Measurements from ENCODE around the gene CHAF1A. TPM values are rescaled to one million over a fixed set of nuclear protein-coding genes. Genes with fewer than 3 reads are reported as not detected.
A peak's percentile ranks its signal among the peaks of the same experiment; 100 is the strongest.

Gene CHAF1A
- polyA plus RNA-seq, 2 donors = 10.8 to 11.7 TPM

DNA sequence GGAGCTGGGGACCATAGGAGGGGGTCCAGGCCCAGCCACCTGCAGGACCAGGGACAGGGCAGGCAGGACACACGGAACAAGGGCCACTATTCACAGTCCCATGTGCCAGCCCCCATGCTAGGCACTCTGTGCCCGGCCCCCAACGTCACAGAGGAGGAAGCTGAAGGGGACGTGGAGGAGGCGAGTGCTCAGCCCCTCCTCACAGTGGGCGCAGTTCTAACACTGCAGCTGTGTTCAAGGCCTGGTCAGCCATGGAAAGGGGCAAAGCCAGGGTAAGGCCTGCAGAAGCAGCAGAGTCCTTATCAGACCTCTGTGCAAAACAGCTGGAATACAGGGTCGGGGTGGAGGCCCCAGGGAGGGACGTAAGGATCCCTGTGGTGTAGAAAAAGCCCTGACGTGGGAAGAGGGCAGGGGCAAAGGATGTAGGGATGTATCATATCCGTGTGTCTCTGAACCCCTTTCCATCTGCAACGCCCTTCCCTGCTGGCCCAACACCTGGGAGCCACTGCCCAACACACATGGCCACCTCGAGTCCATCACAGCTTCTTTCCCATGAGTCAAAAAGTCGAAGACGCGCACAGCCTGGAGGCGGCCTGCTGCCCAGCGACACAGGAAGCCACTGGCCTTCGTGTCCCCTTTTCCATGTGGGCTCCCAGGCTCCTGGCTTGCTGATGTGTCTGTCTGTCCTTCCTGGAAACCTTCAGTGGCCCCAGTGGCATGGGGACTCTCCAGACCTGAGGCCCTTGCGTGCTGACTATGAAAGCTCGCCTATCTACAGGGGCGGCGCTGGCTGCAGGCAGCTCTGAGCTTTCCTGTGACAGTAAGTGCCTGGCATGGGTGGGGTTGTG lies 30.1 kb upstream of the CHAF1A start:
- H3K4me1 ChIP-seq (ENCODE audit: control insufficient read depth in 2 of 2, insufficient read depth in 2 of 2, low read length in 1 of 2) = peaks cover 46 to 79% of the 10 kb centered on the region in 2 donors
- H3K27ac ChIP-seq (ENCODE audit: low read depth in 2 of 2, low read length in 1 of 2) = peak overlapping the region; percentile 95 to 97
- H3K27me3 ChIP-seq (ENCODE audit: control insufficient read depth in 1 of 2, insufficient read depth in 2 of 2, low read length in 2 of 2) = no peaks in the 10 kb centered on the region
- peaks cover 4 to 15% of the 10 kb centered on the region in 2 donors for H3K36me3 ChIP-seq (ENCODE audit: control insufficient read depth in 2 of 2, insufficient read depth in 2 of 2, low read length in 1 of 2)
- no peaks in the 10 kb centered on the region for H3K9me3 ChIP-seq (ENCODE audit: control insufficient read depth in 2 of 2, insufficient read depth in 1 of 2, low read depth in 1 of 2, low read length in 1 of 2)
- H3K4me3 ChIP-seq (ENCODE audit: low read depth in 1 of 2, low read length in 2 of 2) = no peak overlapping the region
- 83 to 89% methylated on average over 22 of the region's 22 CpGs for WGBS, 2 donors

DNA sequence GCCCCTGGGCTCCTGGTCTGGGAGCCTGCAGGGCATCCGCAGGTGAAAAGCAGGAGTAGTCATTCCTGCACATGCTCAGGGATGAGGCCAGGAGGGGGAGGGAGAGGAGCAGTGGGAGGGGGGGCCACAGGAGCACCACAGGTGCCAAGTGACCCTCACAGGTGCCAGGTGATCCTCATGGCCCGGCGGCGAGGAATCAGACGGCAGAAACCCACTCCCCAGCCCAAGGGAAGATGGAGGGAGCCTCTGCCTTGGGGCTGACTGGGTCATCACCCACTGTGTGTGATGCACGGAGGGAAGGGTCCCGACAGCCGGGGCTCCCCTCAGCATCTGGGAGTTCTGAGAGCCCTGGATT lies 29.4 kb upstream of the CHAF1A start:
- WGBS, 2 donors = 81 to 92% methylated on average over 8 of the region's 8 CpGs
- H3K27ac ChIP-seq (ENCODE audit: low read depth in 2 of 2, low read length in 1 of 2) = peak overlapping the region; percentile 95 to 97

DNA sequence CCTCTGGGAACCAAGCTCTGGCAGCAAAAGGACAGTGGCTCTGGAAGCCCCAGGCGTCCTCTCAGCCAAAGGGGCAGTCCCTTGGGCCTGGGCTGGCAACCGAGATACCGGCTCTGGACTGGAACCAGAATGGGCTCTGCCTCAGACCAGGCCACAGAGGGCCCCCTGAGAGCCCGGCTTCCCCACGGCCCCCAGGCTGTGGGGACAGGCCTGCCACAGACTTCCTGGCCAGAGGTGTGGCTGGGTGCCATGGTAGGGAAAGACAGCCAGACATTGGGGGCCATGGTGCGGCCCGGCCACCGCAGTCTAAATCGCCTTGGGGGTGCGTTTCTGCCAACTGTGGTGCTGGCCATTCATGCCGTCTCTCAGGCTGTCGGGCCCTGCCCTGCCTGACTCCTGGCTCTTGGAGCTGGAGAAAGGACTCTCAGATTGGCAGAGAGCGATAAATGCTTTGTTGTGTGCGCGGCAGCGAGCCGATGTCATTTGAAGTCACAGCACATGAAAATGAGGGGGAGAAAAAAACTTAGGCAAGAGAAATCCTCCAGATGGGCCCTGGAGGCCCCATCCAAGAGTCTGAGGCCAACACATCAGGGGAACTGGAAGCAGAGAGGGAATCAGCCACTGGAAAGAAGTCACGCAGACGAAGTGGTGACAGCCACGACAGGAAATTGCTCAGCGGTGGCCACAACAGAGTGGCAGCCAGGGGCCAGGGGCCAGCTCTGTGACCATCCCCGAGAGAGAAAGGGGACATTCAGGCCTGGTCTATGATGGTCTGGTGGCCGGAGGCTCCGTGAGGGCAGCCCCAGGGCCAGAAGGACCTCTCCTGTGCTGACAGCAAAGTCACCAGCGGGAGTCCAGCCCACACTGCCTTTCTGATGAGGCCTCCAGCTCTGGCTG lies 28.6 kb upstream of the CHAF1A start:
- Histone ChIP-seq H3K27me3 (ENCODE audit: control insufficient read depth in 1 of 2, insufficient read depth in 2 of 2, low read length in 2 of 2) (no peaks in the 10 kb centered on the region), H3K36me3 (ENCODE audit: control insufficient read depth in 2 of 2, insufficient read depth in 2 of 2, low read length in 1 of 2) (peaks cover 0 to 9% of the 10 kb centered on the region in 2 donors), H3K27ac (ENCODE audit: low read depth in 2 of 2, low read length in 1 of 2) (peak overlapping the region; percentile 95 to 97), H3K4me1 (ENCODE audit: control insufficient read depth in 2 of 2, insufficient read depth in 2 of 2, low read length in 1 of 2) (peaks cover 44 to 74% of the 10 kb centered on the region in 2 donors), H3K9me3 (ENCODE audit: control insufficient read depth in 2 of 2, insufficient read depth in 1 of 2, low read depth in 1 of 2, low read length in 1 of 2) (no peaks in the 10 kb centered on the region), H3K4me3 (ENCODE audit: low read depth in 1 of 2, low read length in 2 of 2) (peak overlapping the region in 1 of 2 donors; percentile 29)
- 59 to 64% methylated on average over 24 to 25 of the region's 25 CpGs for WGBS, 2 donors

More for the DNA sequence above, 29.4 kb upstream of the CHAF1A start:
- Histone ChIP-seq H3K27me3 (ENCODE audit: control insufficient read depth in 1 of 2, insufficient read depth in 2 of 2, low read length in 2 of 2) (no peaks in the 10 kb centered on the region), H3K36me3 (ENCODE audit: control insufficient read depth in 2 of 2, insufficient read depth in 2 of 2, low read length in 1 of 2) (peaks cover 0 to 11% of the 10 kb centered on the region in 2 donors), H3K4me3 (ENCODE audit: low read depth in 1 of 2, low read length in 2 of 2) (no peak overlapping the region), H3K4me1 (ENCODE audit: control insufficient read depth in 2 of 2, insufficient read depth in 2 of 2, low read length in 1 of 2) (peaks cover 47 to 79% of the 10 kb centered on the region in 2 donors), H3K9me3 (ENCODE audit: control insufficient read depth in 2 of 2, insufficient read depth in 1 of 2, low read depth in 1 of 2, low read length in 1 of 2) (no peaks in the 10 kb centered on the region)

DNA sequence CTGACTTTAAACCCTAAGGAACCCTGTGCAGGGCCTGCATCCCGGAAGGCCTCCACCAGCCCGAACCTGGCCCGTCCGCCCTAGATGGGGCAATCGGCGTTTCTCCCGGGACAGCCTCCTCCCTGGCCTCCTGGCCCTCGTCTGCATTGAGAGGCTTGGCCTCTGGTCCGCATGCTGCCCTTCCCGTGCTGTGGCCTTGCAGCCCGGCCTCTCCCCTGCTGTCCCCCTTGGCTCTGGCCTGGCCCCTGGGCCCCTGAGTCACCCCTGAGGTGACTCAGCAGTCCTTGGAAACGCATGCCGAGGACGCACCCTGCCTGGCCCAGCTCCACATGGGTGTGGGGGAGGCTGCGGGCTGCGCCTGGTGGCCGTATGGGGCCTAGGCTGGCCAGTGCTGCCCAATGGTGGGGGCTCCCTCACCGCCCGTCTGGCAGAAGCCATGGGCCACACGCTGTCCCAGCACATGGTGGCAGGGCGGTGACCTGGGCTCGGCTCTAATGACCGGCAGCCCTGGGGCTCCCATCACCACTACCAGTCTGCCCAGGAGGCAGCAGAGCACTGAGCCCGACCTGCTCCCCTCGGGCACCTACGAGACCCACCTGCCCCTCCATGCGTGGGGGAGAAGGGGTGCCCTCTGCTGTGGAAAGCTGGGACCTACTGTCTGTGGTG lies 27.8 kb upstream of the CHAF1A start:
- Histone ChIP-seq H3K27me3 (ENCODE audit: control insufficient read depth in 1 of 2, insufficient read depth in 2 of 2, low read length in 2 of 2) (no peaks in the 10 kb centered on the region), H3K36me3 (ENCODE audit: control insufficient read depth in 2 of 2, insufficient read depth in 2 of 2, low read length in 1 of 2) (peaks cover 0 to 11% of the 10 kb centered on the region in 2 donors), H3K9me3 (ENCODE audit: control insufficient read depth in 2 of 2, insufficient read depth in 1 of 2, low read depth in 1 of 2, low read length in 1 of 2) (no peaks in the 10 kb centered on the region), H3K27ac (ENCODE audit: low read depth in 2 of 2, low read length in 1 of 2) (peak overlapping the region; percentile 95 to 97), H3K4me3 (ENCODE audit: low read depth in 1 of 2, low read length in 2 of 2) (peak overlapping the region in 1 of 2 donors; percentile 29), H3K4me1 (ENCODE audit: control insufficient read depth in 2 of 2, insufficient read depth in 2 of 2, low read length in 1 of 2) (peaks cover 44 to 72% of the 10 kb centered on the region in 2 donors)
- 32 to 38% methylated on average over 27 of the region's 27 CpGs for WGBS, 2 donors

DNA sequence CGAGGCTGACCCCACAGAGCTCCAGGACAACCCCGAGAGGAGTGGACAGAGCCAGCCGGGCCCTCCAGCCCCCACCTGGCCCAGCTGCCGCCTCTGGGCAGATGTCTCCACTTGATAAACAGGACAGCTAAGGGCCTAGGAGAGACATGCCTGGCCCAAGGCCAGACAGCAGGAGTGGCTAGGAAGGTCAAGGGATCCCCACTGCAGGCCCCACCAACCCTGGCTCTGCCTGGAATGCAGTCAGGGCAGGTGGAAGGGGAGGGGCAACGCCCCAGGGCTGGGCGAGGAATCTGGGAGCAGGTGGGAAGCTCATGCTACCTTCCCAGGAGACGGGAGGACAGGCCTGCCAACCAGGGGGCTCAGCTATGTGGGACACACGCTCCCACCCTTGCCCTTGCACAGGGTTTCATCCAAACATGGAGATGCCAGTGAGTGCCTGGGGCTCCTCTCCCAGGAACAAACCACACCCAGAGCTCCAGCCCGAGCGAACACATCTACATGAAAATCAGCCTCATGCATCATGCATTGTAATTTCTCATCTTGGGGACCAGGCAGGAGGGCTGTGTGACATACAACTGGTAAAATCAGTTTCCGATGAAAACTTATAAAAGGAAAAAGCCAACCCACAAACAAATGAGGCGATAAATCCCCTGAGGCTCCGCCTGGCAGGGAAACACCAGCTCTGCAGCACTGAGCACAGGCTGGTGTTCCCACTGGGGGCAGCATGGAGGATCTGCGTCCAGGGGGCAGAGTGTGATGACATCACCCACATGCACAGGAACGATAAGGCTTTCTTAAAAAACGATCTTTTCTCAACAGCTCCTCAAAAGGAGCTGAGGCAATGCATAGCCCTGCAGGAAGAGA lies 27.0 kb upstream of the CHAF1A start:
- Histone ChIP-seq H3K27ac (ENCODE audit: low read depth in 2 of 2, low read length in 1 of 2) (peak overlapping the region; percentile 95 to 97), H3K36me3 (ENCODE audit: control insufficient read depth in 2 of 2, insufficient read depth in 2 of 2, low read length in 1 of 2) (peaks cover 0 to 11% of the 10 kb centered on the region in 2 donors), H3K4me1 (ENCODE audit: control insufficient read depth in 2 of 2, insufficient read depth in 2 of 2, low read length in 1 of 2) (peaks cover 43 to 72% of the 10 kb centered on the region in 2 donors), H3K27me3 (ENCODE audit: control insufficient read depth in 1 of 2, insufficient read depth in 2 of 2, low read length in 2 of 2) (no peaks in the 10 kb centered on the region), H3K9me3 (ENCODE audit: control insufficient read depth in 2 of 2, insufficient read depth in 1 of 2, low read depth in 1 of 2, low read length in 1 of 2) (no peaks in the 10 kb centered on the region), H3K4me3 (ENCODE audit: low read depth in 1 of 2, low read length in 2 of 2) (peak overlapping the region in 1 of 2 donors; percentile 29)
- 26 to 30% methylated on average over 16 of the region's 16 CpGs for WGBS, 2 donors

DNA sequence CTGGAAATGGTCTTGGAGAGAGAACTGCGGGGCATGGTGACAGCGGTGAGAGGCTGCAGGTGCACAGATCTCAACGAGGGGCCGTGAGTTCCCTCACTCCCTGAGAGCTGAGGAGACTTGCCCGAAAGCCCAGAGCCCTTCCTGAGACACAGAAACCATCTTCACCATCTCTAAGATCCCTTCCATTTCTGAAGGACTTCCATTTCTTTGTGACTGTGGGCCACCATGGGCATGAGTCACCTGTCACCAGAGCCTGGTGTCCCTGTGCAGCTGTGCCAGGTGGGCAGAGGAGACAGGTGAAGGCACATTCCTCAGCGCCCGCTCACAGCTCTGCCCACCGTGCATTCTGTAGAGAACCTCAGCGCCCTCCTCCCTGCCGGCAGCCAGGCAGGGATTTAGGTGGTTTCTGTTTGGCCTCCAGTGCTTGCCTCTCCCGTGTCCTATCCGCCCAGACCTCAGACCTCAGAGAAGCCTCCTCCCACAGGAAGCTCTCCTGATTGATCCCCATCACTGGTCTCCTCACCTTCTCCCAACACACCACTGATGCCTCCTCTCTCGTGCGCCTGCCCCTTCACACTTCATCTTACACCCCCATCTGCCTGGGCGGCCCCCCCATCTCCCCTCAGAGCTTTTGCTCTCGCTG lies 26.3 kb upstream of the CHAF1A start:
- peaks cover 43 to 72% of the 10 kb centered on the region in 2 donors for H3K4me1 ChIP-seq (ENCODE audit: control insufficient read depth in 2 of 2, insufficient read depth in 2 of 2, low read length in 1 of 2)
- 59 to 62% methylated on average over 16 of the region's 16 CpGs for WGBS, 2 donors
- peaks cover 0 to 11% of the 10 kb centered on the region in 2 donors for H3K36me3 ChIP-seq (ENCODE audit: control insufficient read depth in 2 of 2, insufficient read depth in 2 of 2, low read length in 1 of 2)
- no peaks in the 10 kb centered on the region for H3K27me3 ChIP-seq (ENCODE audit: control insufficient read depth in 1 of 2, insufficient read depth in 2 of 2, low read length in 2 of 2)
- H3K9me3 ChIP-seq (ENCODE audit: control insufficient read depth in 2 of 2, insufficient read depth in 1 of 2, low read depth in 1 of 2, low read length in 1 of 2) = no peaks in the 10 kb centered on the region
- peak overlapping the region in 1 of 2 donors; percentile 8 for H3K4me3 ChIP-seq (ENCODE audit: low read depth in 1 of 2, low read length in 2 of 2)
- peak overlapping the region; percentile 95 to 97 for H3K27ac ChIP-seq (ENCODE audit: low read depth in 2 of 2, low read length in 1 of 2)

DNA sequence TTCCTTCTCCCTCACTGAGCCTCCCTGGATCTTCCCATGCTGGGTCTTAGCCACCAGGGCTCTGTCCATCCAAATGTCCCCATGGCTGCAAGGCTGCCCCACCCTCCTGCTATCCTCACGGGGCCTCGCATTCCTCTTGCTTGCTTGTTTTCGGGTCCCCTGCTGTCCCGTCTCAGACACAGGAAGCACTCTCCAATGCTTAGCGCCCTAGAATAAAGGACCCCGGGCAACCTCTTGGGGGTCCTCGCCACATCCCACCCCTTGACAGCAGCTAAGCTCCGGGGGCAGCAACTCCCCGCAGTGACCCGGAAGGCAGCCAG lies 25.8 kb upstream of the CHAF1A start:
- Histone ChIP-seq H3K36me3 (ENCODE audit: control insufficient read depth in 2 of 2, insufficient read depth in 2 of 2, low read length in 1 of 2) (peaks cover 0 to 11% of the 10 kb centered on the region in 2 donors), H3K27ac (ENCODE audit: low read depth in 2 of 2, low read length in 1 of 2) (peak overlapping the region; percentile 95 to 97), H3K4me1 (ENCODE audit: control insufficient read depth in 2 of 2, insufficient read depth in 2 of 2, low read length in 1 of 2) (peaks cover 38 to 73% of the 10 kb centered on the region in 2 donors), H3K4me3 (ENCODE audit: low read depth in 1 of 2, low read length in 2 of 2) (peak overlapping the region in 1 of 2 donors; percentile 8), H3K27me3 (ENCODE audit: control insufficient read depth in 1 of 2, insufficient read depth in 2 of 2, low read length in 2 of 2) (no peaks in the 10 kb centered on the region), H3K9me3 (ENCODE audit: control insufficient read depth in 2 of 2, insufficient read depth in 1 of 2, low read depth in 1 of 2, low read length in 1 of 2) (no peaks in the 10 kb centered on the region)
- 59 to 63% methylated on average over 10 of the region's 10 CpGs for WGBS, 2 donors

DNA sequence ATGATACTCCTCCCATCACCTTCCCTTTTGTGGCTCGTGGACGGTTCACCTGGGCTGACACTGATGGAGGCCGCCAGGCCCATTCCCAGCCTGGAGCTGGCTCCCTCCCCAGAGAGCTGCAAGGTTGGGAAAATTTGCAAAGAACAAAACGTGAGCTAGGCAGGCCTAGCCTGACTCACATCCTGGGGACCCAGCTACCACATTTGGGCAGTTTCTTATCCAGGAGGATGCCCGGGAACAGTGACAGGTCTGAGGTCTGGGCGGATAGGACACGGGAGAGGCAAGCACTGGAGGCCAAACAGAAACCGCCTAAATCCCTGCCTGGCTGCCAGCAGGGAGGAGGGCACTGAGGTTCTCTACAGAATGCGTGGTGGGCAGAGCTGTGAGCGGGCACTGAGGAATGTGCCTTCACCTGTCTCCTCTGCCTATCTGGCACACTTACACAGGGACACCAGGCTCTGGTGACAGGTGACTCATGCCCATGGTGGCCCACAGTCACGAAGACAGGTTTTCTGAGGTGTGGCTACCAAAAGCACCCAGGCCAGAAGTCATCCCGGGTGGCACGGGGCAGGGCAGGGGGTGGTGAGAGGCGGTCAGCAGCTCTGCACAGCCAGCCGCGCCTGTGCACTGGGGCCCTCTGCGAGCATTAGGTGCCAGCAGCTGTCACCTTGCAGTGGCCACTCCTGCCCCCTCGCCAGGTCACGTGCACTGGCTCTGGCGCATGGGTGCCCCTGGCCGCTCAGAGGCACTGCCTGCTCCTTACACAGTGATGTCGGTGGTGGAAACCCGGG lies 25.3 kb upstream of the CHAF1A start:
- 56 to 57% methylated on average over 23 of the region's 23 CpGs for WGBS, 2 donors

More for the DNA sequence above, 25.3 kb upstream of the CHAF1A start:
- Histone ChIP-seq H3K4me3 (ENCODE audit: low read depth in 1 of 2, low read length in 2 of 2) (peak overlapping the region; percentile 20 to 35), H3K36me3 (ENCODE audit: control insufficient read depth in 2 of 2, insufficient read depth in 2 of 2, low read length in 1 of 2) (peaks cover 0 to 8% of the 10 kb centered on the region in 2 donors), H3K27ac (ENCODE audit: low read depth in 2 of 2, low read length in 1 of 2) (peak overlapping the region; percentile 95 to 97), H3K4me1 (ENCODE audit: control insufficient read depth in 2 of 2, insufficient read depth in 2 of 2, low read length in 1 of 2) (peaks cover 38 to 70% of the 10 kb centered on the region in 2 donors), H3K27me3 (ENCODE audit: control insufficient read depth in 1 of 2, insufficient read depth in 2 of 2, low read length in 2 of 2) (no peaks in the 10 kb centered on the region), H3K9me3 (ENCODE audit: control insufficient read depth in 2 of 2, insufficient read depth in 1 of 2, low read depth in 1 of 2, low read length in 1 of 2) (no peaks in the 10 kb centered on the region)
